ENCODE measurements around the gene ACTN1.

DNA sequence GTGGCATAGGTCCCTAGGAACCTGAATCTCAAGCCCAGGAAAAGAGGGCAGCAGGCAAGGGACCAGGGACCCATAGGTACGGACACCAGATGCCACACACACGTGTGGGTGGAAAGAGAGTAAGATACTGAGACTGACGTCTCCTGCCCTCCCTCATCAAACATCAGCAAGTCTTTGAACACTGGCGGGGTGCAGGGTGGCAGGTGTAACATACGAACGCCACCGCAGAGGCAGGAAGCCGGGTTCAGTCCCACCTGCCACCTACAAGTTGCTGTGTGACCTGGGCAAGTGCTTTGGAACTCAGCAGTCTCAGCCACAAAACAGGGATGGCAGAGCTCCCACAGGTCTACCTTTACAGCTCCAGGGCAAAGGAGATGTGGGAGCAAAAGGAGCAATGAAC is 11.1 kb downstream of the ACTN1 start:
- TF ChIP-seq, protein P1, sequence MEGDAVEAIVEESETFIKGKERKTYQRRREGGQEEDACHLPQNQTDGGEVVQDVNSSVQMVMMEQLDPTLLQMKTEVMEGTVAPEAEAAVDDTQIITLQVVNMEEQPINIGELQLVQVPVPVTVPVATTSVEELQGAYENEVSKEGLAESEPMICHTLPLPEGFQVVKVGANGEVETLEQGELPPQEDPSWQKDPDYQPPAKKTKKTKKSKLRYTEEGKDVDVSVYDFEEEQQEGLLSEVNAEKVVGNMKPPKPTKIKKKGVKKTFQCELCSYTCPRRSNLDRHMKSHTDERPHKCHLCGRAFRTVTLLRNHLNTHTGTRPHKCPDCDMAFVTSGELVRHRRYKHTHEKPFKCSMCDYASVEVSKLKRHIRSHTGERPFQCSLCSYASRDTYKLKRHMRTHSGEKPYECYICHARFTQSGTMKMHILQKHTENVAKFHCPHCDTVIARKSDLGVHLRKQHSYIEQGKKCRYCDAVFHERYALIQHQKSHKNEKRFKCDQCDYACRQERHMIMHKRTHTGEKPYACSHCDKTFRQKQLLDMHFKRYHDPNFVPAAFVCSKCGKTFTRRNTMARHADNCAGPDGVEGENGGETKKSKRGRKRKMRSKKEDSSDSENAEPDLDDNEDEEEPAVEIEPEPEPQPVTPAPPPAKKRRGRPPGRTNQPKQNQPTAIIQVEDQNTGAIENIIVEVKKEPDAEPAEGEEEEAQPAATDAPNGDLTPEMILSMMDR (conservative IDR thresholded peaks at IDR 0.05; ENCODE audit: low read depth, low read length): no peak
- TF ChIP-seq EZH2 (IDR thresholded peaks at IDR 0.05; ENCODE audit: borderline replicate concordance, low read depth, low read length, poor library complexity, severe bottlenecking): no peak
